ENCODE results near the gene PARP12. TPM values are rescaled to one million over a fixed set of nuclear protein-coding genes. Genes with fewer than 3 reads are reported as not detected.

PARP12 gene
- total RNA-seq, 1 donor from 2014 or later, result 164 TPM

- intact Hi-C loops (cut with micrococcal nuclease), result no loop called here
These were observed 69.2 kb downstream of the PARP12 start for GRCh38 chr7:139993592-139993991.

DNA sequence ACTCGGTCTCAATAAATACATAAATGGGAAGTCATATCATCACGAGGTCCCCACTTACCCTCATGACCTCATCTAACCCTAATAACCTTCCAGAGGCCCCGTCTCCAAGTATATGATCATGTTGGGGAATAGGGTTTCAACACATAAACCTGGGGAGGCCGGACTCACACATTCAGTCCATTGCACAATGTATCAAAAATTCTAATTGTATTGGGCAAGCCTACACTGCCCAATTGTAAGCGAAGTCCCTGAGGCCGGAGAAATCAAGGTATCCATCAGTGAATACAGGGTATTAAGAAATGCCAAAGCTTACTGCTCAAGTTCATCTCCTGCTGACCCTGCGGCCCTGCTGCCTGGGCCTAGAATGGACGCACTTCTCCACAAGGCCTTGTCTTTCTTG lies 69.6 kb downstream of the PARP12 start:
- intact Hi-C loops (cut with micrococcal nuclease), result no loop called here

GRCh38 chr7:139992353-139993044 lies 70.3 kb downstream of the PARP12 start:
- intact Hi-C loops (cut with micrococcal nuclease), result no loop called here

DNA sequence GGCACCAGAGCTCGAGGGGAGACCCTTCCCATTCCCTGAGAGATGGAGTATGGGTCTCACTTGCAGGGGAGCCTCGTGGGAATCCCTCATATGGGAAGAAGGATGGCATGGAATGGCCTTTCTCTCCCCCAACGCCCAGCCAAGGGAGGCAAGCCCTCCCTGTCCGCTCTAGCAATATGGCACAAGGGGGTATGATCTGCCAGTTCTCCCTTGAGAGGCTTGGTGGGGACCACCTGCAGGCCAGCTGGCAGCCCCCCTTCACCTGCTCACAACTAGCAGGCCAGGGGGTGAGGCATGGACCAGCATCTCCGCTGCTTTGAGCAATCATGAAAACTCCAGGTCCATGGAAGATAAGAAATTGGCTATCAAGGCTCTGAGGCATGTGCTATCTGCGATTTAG lies 70.8 kb downstream of the PARP12 start:
- intact Hi-C loops (cut with micrococcal nuclease), result no loop called here

- intact Hi-C loops (cut with micrococcal nuclease), result no loop called here
These were observed 71.5 kb downstream of the PARP12 start for GRCh38 chr7:139991269-139991666.

- intact Hi-C loops (cut with micrococcal nuclease), result no loop called here
These were observed 72.0 kb downstream of the PARP12 start for GRCh38 chr7:139990571-139991268.

GRCh38 chr7:139990142-139990535 lies 72.6 kb downstream of the PARP12 start:
- intact Hi-C loops (cut with micrococcal nuclease), result no loop called here

DNA sequence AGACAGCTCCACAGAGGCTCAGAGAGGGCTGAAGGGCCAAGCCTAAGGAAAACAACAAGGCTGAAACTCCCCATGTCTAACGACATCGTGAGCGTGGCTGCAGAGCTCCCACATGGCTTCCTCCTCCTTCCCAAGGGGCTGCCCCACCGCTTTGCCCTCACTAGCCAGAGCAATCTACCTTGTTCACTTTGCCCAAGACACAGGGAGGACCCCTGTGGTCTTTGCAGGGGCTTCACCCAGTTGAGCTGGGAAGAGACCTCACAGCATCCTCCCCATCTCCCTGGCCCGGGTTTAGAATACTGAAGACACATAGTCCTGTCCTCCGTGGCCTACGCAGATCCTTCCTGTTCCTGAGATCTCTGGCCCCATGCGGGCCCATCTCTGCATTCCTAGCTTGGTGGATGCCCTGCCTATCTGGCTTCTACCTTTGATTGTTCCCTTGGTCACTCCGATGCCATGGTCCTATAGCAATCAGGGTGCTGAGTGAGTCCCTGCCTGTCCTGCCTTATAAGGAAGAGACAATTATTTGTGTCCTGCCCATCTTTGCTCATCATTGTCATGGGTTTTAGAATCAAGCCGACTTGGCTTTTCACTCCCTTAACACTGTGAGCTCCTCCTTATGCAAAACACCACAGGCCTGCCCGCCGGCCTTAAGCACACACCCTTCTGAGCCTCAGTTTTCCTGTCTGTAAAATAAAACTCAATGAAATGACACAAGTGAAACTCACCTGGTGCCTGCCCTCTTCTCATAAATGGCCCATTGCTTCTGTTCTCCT lies 73.2 kb downstream of the PARP12 start:
- intact Hi-C loops (cut with micrococcal nuclease), result no loop called here

DNA sequence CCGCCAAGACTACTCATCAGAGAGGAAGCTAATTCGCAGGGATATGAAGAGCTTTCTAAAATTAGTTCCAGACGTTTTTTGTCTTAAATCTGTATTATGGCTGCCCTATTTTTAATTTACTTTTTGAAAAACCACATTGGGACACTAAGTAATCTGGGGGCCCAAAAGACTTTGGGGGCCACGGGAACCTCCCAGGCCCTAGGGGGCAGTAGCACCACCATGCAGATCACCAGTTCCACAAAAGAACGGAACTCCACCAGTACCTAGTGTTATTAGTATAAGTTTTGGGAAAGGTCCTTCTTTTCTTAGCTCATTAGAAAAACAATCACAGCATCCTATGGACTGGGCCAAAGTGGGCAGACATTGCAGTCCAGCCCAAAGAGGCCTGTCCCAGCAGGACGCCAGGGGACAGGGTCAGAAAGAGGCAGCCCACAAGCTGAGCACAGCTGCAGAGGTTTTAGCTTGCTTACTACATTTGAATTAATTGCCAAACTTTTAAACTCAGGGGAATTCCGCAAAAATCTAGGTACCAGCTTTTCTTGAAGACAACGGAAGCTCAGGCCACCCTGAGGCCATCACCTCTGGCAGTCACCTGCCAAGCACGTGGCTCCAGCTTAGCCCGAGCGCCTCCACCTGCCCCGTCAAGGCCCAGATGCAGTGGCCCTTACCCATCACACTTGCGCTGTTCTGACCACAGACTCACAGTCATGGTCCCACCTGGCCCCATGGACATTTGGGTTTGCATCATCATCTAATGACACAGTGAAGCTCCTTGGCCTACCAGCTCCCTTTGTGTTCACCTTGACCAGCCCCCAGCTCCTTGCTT lies 74.8 kb downstream of the PARP12 start:
- intact Hi-C loops (cut with micrococcal nuclease), result no loop called here

DNA sequence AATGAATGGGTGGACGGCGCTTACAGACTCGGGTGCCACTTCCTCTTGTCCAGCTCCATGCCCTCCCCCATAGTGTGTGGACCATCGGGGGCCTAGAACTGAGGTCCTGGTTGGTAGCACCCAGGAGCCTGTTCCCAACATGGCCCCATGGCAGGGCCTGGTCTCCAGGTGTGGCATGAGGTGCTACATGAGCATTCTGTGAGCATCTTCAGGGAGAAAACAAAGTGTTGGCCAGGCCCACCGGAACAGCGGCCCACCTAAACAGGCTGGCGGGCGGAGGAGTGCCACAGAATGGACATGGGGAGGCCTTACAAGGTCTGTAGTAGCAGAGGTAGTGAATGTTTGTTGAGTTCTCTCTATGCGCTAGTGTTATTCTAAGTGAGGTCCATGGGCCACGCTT lies 76.9 kb downstream of the PARP12 start:
- intact Hi-C loops (cut with micrococcal nuclease), result no loop called here

DNA sequence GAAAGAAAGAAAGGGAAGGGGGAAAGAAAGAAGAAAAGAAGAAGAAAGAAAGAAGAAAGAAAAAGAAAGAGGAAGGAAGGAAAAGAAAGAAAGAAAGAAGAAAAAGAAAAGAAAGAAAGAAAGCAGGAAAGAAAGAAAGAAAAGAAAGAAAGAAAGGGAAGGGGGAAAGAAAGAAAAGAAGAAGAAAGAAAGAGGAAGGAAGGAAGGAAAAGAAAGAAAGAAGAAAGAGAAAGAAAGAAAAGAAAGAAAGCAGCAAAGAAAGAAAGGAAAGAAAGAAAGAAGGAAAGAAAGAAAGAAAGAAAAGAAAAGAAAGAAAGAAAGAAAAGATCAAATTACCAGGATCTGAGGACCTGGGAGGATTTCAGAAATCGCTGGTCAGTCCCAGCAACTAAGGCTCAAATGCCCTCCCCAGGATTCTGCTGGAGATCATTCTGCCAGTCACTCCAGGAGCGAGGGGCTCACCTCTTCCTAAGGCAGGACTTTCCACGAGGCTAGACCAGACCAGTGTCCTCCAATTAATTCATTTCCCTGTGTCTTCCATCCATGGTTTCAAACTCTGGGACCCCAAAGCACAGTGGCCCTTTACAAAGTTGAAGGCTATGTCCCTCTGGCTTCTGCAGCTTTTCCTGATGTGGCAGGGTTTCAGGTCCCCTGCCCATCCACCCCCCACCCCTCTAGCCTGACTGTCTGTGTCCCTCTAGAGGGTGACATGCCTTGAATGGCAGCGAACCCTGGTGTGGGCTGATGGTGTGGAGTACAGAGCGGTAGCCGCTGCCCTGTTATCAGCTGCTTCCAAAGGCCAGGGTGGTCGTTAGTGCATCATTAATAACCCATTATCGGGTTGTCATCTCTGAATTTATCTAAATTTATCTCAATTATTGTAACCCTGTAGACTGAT lies 77.9 kb downstream of the PARP12 start:
- intact Hi-C loops (cut with micrococcal nuclease), result loop anchor here (5.0 kb wide), 1 partner anchor 338 kb away; no protein-coding TSS in a partner anchor

- intact Hi-C loops (cut with micrococcal nuclease), result loop anchor here (5.0 kb wide), 1 partner anchor 336 kb away; no protein-coding TSS in a partner anchor
These were observed 79.5 kb downstream of the PARP12 start for GRCh38 chr7:139982927-139983920.

GRCh38 chr7:139981511-139981895 lies 81.2 kb downstream of the PARP12 start:
- intact Hi-C loops (cut with micrococcal nuclease), result loop anchor here (5.0 kb wide), 1 partner anchor 334 kb away; no protein-coding TSS in a partner anchor

DNA sequence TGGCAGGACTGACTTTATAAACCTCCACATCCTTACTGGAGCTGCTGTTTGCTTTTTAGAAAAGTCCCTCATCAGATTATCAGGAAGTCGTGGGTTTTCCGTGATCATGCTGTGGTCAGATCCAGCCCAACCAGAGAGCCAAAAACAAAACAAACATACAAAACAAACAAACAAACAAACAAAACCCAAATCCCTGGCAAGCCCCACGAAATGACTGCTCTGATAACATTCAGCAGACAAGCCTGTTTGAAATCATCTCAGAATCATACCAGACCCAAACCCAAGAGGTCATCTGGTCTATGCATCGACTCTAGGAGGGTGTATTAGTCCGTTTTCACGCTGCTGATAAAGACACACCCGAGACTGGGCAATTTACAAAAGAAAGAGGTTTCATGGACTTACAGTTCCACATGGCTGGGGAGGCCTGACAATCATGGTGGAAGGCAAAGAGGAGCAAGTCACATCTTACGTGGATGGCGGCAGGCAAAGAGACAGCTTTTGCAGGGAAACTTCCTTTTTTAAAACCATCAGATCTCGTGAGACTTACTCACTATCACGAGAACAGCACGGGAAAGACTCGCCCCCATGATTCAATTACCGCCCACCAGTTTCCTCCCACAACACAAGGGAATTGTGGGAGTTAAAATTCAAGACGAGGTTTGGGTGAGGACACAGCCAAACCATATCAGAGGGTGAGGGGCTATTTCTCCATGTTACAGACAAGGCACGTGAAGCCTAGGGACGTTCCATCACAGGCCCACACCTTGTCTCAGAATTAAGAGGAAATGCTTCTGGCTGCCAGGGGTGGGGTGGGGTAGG lies 85.7 kb downstream of the PARP12 start:
- intact Hi-C loops (cut with micrococcal nuclease), result no loop called here

GRCh38 chr7:139976055-139976837 lies 86.5 kb downstream of the PARP12 start:
- intact Hi-C loops (cut with micrococcal nuclease), result no loop called here

GRCh38 chr7:139974179-139974811 lies 88.5 kb downstream of the PARP12 start:
- intact Hi-C loops (cut with micrococcal nuclease), result no loop called here

Data from T-helper 1 cell treated with Interleukin-12 subunit alpha and Interleukin-12 subunit beta and Interleukin-4 antibody, amounts not matched to agents 30 ng/mL and 1 ng/mL, for 36 hours (primary cell).